PC-3 (cell line): ENCODE data around the gene CDKN1A.

Experiments used
- CTCF ChIP-seq: fragments of 300-600 bp; sonication (generic); conservative IDR thresholded peaks from 2 replicates; pipeline ENCODE4 v1.5.1; 2017; ENCODE audit warnings: antibody characterized with exemption, low read depth, mild to moderate bottlenecking, low read length
- EZH2 ChIP-seq: fragments of 300-600 bp; sonication (generic); IDR thresholded peaks from one replicate; pipeline ENCODE4 v1.6.1; 2017; ENCODE audit warnings: antibody characterized with exemption, mild to moderate bottlenecking, low read length; ENCODE audit not compliant: unreplicated experiment
- EZH2phosphoT487 ChIP-seq: fragments of 300-600 bp; sonication (generic); IDR thresholded peaks from 2 replicates; pipeline ENCODE4 v1.6.1; 2018; ENCODE audit warnings: mild to moderate bottlenecking, antibody characterized with exemption, low read length, borderline replicate concordance

- TF ChIP-seq CTCF, result no peak
- TF ChIP-seq EZH2phosphoT487, result no peak
- no peak for TF ChIP-seq EZH2
Measured at GRCh38 chr6:36682328-36683144, 4.0 kb downstream of the CDKN1A start.
